ENCODE measurements around the gene NFKBIB.

Gene NFKBIB

GRCh38 chr19:38915329-38916321 is 15.9 kb downstream of the NFKBIB start:
- H3K27ac ChIP-seq (ENCODE audit: insufficient read depth, low read length, poor library complexity, severe bottlenecking), result no peak overlapping the region
- no peaks in the 10 kb centered on the region for H3K9me3 ChIP-seq (ENCODE audit: control insufficient read depth, low read length)
- no peak for DNase-seq
- no peaks in the 10 kb centered on the region for H3K4me1 ChIP-seq (ENCODE audit: control insufficient read depth, insufficient read depth, low read length, poor library complexity, severe bottlenecking)
- no peaks in the 10 kb centered on the region for H3K36me3 ChIP-seq (ENCODE audit: control insufficient read depth, insufficient read depth, low read length)
- no peaks in the 10 kb centered on the region for H3K27me3 ChIP-seq (replicated peaks; ENCODE audit: control insufficient read depth, insufficient read depth, low read length, poor library complexity, severe bottlenecking)
- no peak overlapping the region for H3K4me3 ChIP-seq (ENCODE audit: insufficient read depth, low read depth, low read length, poor library complexity, severe bottlenecking)

GRCh38 chr19:38917516-38917915 is 17.7 kb downstream of the NFKBIB start:
- DNase-seq, result no peak
- H3K36me3 ChIP-seq (ENCODE audit: control insufficient read depth, insufficient read depth, low read length), result no peaks in the 10 kb centered on the region
- H3K4me1 ChIP-seq (ENCODE audit: control insufficient read depth, insufficient read depth, low read length, poor library complexity, severe bottlenecking), result no peaks in the 10 kb centered on the region
- H3K4me3 ChIP-seq (ENCODE audit: insufficient read depth, low read depth, low read length, poor library complexity, severe bottlenecking), result no peak overlapping the region
- no peaks in the 10 kb centered on the region for H3K9me3 ChIP-seq (ENCODE audit: control insufficient read depth, low read length)
- no peaks in the 10 kb centered on the region for H3K27me3 ChIP-seq (replicated peaks; ENCODE audit: control insufficient read depth, insufficient read depth, low read length, poor library complexity, severe bottlenecking)
- no peak overlapping the region for H3K27ac ChIP-seq (ENCODE audit: insufficient read depth, low read length, poor library complexity, severe bottlenecking)

GRCh38 chr19:38917921-38918491 is 18.2 kb downstream of the NFKBIB start:
- H3K4me3 ChIP-seq (ENCODE audit: insufficient read depth, low read depth, low read length, poor library complexity, severe bottlenecking), result no peak overlapping the region
- H3K27ac ChIP-seq (ENCODE audit: insufficient read depth, low read length, poor library complexity, severe bottlenecking), result no peak overlapping the region
- H3K27me3 ChIP-seq (replicated peaks; ENCODE audit: control insufficient read depth, insufficient read depth, low read length, poor library complexity, severe bottlenecking), result no peaks in the 10 kb centered on the region
- no peaks in the 10 kb centered on the region for H3K4me1 ChIP-seq (ENCODE audit: control insufficient read depth, insufficient read depth, low read length, poor library complexity, severe bottlenecking)
- no peaks in the 10 kb centered on the region for H3K36me3 ChIP-seq (ENCODE audit: control insufficient read depth, insufficient read depth, low read length)
- H3K9me3 ChIP-seq (ENCODE audit: control insufficient read depth, low read length), result no peaks in the 10 kb centered on the region
- DNase-seq, result no peak

- Histone ChIP-seq H3K9me3 (ENCODE audit: control insufficient read depth, low read length) (no peaks in the 10 kb centered on the region), H3K27me3 (replicated peaks; ENCODE audit: control insufficient read depth, insufficient read depth, low read length, poor library complexity, severe bottlenecking) (no peaks in the 10 kb centered on the region), H3K4me3 (ENCODE audit: insufficient read depth, low read depth, low read length, poor library complexity, severe bottlenecking) (no peak overlapping the region), H3K36me3 (ENCODE audit: control insufficient read depth, insufficient read depth, low read length) (no peaks in the 10 kb centered on the region), H3K4me1 (ENCODE audit: control insufficient read depth, insufficient read depth, low read length, poor library complexity, severe bottlenecking) (no peaks in the 10 kb centered on the region), H3K27ac (ENCODE audit: insufficient read depth, low read length, poor library complexity, severe bottlenecking) (no peak overlapping the region)
- no peak for DNase-seq
Measured at GRCh38 chr19:38918526-38918925, 18.8 kb downstream of the NFKBIB start.

GRCh38 chr19:38919837-38920601 is 20.2 kb downstream of the NFKBIB start:
- Histone ChIP-seq H3K9me3 (ENCODE audit: control insufficient read depth, low read length) (no peaks in the 10 kb centered on the region), H3K36me3 (ENCODE audit: control insufficient read depth, insufficient read depth, low read length) (peaks cover 3% of the 10 kb centered on the region), H3K4me3 (ENCODE audit: insufficient read depth, low read depth, low read length, poor library complexity, severe bottlenecking) (no peak overlapping the region), H3K4me1 (ENCODE audit: control insufficient read depth, insufficient read depth, low read length, poor library complexity, severe bottlenecking) (no peaks in the 10 kb centered on the region), H3K27ac (ENCODE audit: insufficient read depth, low read length, poor library complexity, severe bottlenecking) (no peak overlapping the region), H3K27me3 (replicated peaks; ENCODE audit: control insufficient read depth, insufficient read depth, low read length, poor library complexity, severe bottlenecking) (no peaks in the 10 kb centered on the region)
- no peak for DNase-seq

GRCh38 chr19:38920602-38921419 is 21.0 kb downstream of the NFKBIB start:
- DNase-seq, result no peak
- no peaks in the 10 kb centered on the region for H3K4me1 ChIP-seq (ENCODE audit: control insufficient read depth, insufficient read depth, low read length, poor library complexity, severe bottlenecking)
- H3K36me3 ChIP-seq (ENCODE audit: control insufficient read depth, insufficient read depth, low read length), result peaks cover 10% of the 10 kb centered on the region
- H3K4me3 ChIP-seq (ENCODE audit: insufficient read depth, low read depth, low read length, poor library complexity, severe bottlenecking), result no peak overlapping the region
- no peaks in the 10 kb centered on the region for H3K9me3 ChIP-seq (ENCODE audit: control insufficient read depth, low read length)
- no peak overlapping the region for H3K27ac ChIP-seq (ENCODE audit: insufficient read depth, low read length, poor library complexity, severe bottlenecking)
- no peaks in the 10 kb centered on the region for H3K27me3 ChIP-seq (replicated peaks; ENCODE audit: control insufficient read depth, insufficient read depth, low read length, poor library complexity, severe bottlenecking)

- Histone ChIP-seq H3K9me3 (ENCODE audit: control insufficient read depth, low read length) (no peaks in the 10 kb centered on the region), H3K36me3 (ENCODE audit: control insufficient read depth, insufficient read depth, low read length) (peaks cover 11% of the 10 kb centered on the region), H3K27ac (ENCODE audit: insufficient read depth, low read length, poor library complexity, severe bottlenecking) (no peak overlapping the region), H3K4me1 (ENCODE audit: control insufficient read depth, insufficient read depth, low read length, poor library complexity, severe bottlenecking) (no peaks in the 10 kb centered on the region), H3K4me3 (ENCODE audit: insufficient read depth, low read depth, low read length, poor library complexity, severe bottlenecking) (no peak overlapping the region), H3K27me3 (replicated peaks; ENCODE audit: control insufficient read depth, insufficient read depth, low read length, poor library complexity, severe bottlenecking) (no peaks in the 10 kb centered on the region)
- DNase-seq, result no peak
Measured at GRCh38 chr19:38921420-38922274, 21.9 kb downstream of the NFKBIB start.

GRCh38 chr19:38922482-38922881 is 22.7 kb downstream of the NFKBIB start:
- no peak for DNase-seq
- peaks cover 11% of the 10 kb centered on the region for H3K36me3 ChIP-seq (ENCODE audit: control insufficient read depth, insufficient read depth, low read length)
- H3K4me1 ChIP-seq (ENCODE audit: control insufficient read depth, insufficient read depth, low read length, poor library complexity, severe bottlenecking), result no peaks in the 10 kb centered on the region
- H3K4me3 ChIP-seq (ENCODE audit: insufficient read depth, low read depth, low read length, poor library complexity, severe bottlenecking), result no peak overlapping the region
- H3K27ac ChIP-seq (ENCODE audit: insufficient read depth, low read length, poor library complexity, severe bottlenecking), result no peak overlapping the region
- no peaks in the 10 kb centered on the region for H3K27me3 ChIP-seq (replicated peaks; ENCODE audit: control insufficient read depth, insufficient read depth, low read length, poor library complexity, severe bottlenecking)
- H3K9me3 ChIP-seq (ENCODE audit: control insufficient read depth, low read length), result no peaks in the 10 kb centered on the region

GRCh38 chr19:38924388-38924787 is 24.6 kb downstream of the NFKBIB start:
- no peak for DNase-seq
- Histone ChIP-seq H3K4me1 (ENCODE audit: control insufficient read depth, insufficient read depth, low read length, poor library complexity, severe bottlenecking) (no peaks in the 10 kb centered on the region), H3K27me3 (replicated peaks; ENCODE audit: control insufficient read depth, insufficient read depth, low read length, poor library complexity, severe bottlenecking) (no peaks in the 10 kb centered on the region), H3K36me3 (ENCODE audit: control insufficient read depth, insufficient read depth, low read length) (peaks cover 11% of the 10 kb centered on the region), H3K27ac (ENCODE audit: insufficient read depth, low read length, poor library complexity, severe bottlenecking) (no peak overlapping the region), H3K9me3 (ENCODE audit: control insufficient read depth, low read length) (no peaks in the 10 kb centered on the region), H3K4me3 (ENCODE audit: insufficient read depth, low read depth, low read length, poor library complexity, severe bottlenecking) (no peak overlapping the region)
